AG04449 (cell line): Measurements from ENCODE around the gene LZTR1.

ENCODE experiments used
- CTCF ChIA-PET: fragments of 350-600 bp; formaldehyde crosslinking; extraction: SDS; loops from one replicate; lab custom pipeline; 2021; ENCODE audit warnings: antibody characterized with exemption; lab: Yijun Ruan, JAX
- POLR2A ChIA-PET: fragments of 400-600, 350-600 bp; formaldehyde crosslinking; extraction: SDS; loops from one replicate; lab custom pipeline; 2020; ENCODE audit warnings: antibody characterized with exemption, inconsistent platforms; lab: Yijun Ruan, JAX
- DNase-seq: peaks from one replicate; pipeline ENCODE4 v3.0.0-alpha.2; 2010; ENCODE audit warnings: low read depth, low spot score
- H3K4me3 ChIP-seq: 2 replicates; pipeline ENCODE4 v1.5.1; 2011; ENCODE audit warnings: low read depth, mild to moderate bottlenecking, control low read depth, low read length
- TF ChIP-seq, protein P1 (sequence below): IDR thresholded peaks from one replicate; pipeline ENCODE4 v1.5.1; 2011; ENCODE audit warnings: mild to moderate bottlenecking, moderate library complexity, low read length, control low read depth, inconsistent platforms; ENCODE audit not compliant: insufficient read depth; ENCODE audit errors: missing control alignments

Gene LZTR1

DNA sequence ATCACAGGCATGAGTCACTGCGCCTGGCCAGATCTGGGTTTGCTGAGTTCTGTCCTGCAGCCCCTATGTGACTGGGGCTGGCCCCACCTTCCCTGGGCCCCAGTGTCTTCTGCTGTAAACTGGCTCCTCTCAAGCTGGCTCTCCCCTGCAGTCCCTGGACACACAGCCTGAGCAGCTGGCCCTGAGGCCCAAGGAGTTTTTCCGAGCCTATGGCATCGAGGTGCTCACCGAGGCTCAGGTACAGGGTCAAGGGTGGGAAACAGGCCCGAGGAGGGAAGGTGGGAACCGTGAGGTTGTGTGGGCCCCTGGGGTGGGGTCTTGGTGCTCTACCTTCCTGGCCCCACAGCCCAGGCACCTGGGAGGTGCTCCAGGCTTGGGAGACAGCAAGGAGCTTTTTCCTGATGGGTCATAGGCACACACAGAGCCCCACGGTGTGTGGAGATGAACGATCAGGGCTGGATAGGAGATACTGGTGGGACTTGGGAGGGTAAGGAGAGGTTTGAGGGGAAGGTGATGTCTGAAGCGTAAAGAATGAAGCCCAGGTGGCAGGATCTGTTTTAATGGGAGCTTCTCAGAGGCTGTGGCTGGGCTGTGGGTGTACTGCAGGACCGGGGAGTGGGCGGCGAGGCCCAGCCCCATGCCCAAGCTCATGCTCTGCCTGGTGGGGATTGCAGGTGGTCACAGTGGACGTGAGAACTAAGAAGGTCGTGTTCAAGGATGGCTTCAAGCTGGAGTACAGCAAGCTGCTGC is 6.4 kb upstream of the LZTR1 start:
- TF ChIP-seq, protein P1, sequence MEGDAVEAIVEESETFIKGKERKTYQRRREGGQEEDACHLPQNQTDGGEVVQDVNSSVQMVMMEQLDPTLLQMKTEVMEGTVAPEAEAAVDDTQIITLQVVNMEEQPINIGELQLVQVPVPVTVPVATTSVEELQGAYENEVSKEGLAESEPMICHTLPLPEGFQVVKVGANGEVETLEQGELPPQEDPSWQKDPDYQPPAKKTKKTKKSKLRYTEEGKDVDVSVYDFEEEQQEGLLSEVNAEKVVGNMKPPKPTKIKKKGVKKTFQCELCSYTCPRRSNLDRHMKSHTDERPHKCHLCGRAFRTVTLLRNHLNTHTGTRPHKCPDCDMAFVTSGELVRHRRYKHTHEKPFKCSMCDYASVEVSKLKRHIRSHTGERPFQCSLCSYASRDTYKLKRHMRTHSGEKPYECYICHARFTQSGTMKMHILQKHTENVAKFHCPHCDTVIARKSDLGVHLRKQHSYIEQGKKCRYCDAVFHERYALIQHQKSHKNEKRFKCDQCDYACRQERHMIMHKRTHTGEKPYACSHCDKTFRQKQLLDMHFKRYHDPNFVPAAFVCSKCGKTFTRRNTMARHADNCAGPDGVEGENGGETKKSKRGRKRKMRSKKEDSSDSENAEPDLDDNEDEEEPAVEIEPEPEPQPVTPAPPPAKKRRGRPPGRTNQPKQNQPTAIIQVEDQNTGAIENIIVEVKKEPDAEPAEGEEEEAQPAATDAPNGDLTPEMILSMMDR: no peak
- CTCF ChIA-PET: interaction anchor here (1.1 to 1.4 kb wide), 2 partner anchors 14 to 91 kb away, joined by 3 to 5 read pairs; no protein-coding TSS in a partner anchor
- POLR2A ChIA-PET: no interaction called here
- no peak overlapping the region for H3K4me3 ChIP-seq
- no peak for DNase-seq

GRCh38 chr22:20976291-20976877 is 5.7 kb upstream of the LZTR1 start:
- TF ChIP-seq, protein P1: no peak
- ChIA-PET POLR2A (no interaction called here), CTCF (interaction anchor here (1.1 kb wide), 1 partner anchor 15 kb away, joined by 5 read pairs; no protein-coding TSS in a partner anchor)
- H3K4me3 ChIP-seq: no peak overlapping the region
- DNase-seq: no peak

DNA sequence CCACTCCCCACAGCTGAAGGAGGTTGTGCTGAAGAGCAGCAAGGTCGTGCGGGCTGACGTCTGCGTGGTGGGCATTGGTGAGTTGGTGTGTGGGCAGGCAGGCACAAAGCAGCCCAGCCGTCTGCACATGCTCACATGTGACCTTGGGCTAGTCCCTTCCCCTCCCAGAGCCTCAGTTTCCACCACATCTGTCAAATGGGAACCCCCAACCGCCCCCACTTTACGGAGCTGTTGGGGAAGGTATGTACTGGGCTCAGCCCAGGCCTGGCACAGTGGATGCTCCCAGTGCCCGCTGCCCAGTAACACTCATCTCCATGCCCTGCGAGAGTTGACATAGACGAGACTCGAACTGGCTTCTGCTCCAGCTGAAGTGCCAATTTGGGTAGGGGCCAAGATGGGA is 5.1 kb upstream of the LZTR1 start:
- TF ChIP-seq, protein P1: no peak
- no peak overlapping the region for H3K4me3 ChIP-seq
- ChIA-PET CTCF (interaction anchor here (2.8 kb wide), 1 partner anchor 16 kb away, joined by 14 read pairs; no protein-coding TSS in a partner anchor), POLR2A (no interaction called here)
- no peak for DNase-seq

- CTCF ChIA-PET: interaction anchor here (2.8 kb wide), 1 partner anchor 17 kb away, joined by 14 read pairs; no protein-coding TSS in a partner anchor
- DNase-seq: no peak
- TF ChIP-seq, protein P1: no peak
- H3K4me3 ChIP-seq: no peak overlapping the region
- POLR2A ChIA-PET: no interaction called here
These were observed 4.5 kb upstream of the LZTR1 start for GRCh38 chr22:20977516-20978170.

GRCh38 chr22:20978419-20978818 is 3.7 kb upstream of the LZTR1 start:
- no peak overlapping the region for H3K4me3 ChIP-seq
- ChIA-PET POLR2A (no interaction called here), CTCF (interaction anchor here (2.8 kb wide), 1 partner anchor 17 kb away, joined by 14 read pairs; no protein-coding TSS in a partner anchor)
- DNase-seq: no peak
- TF ChIP-seq, protein P1: no peak

DNA sequence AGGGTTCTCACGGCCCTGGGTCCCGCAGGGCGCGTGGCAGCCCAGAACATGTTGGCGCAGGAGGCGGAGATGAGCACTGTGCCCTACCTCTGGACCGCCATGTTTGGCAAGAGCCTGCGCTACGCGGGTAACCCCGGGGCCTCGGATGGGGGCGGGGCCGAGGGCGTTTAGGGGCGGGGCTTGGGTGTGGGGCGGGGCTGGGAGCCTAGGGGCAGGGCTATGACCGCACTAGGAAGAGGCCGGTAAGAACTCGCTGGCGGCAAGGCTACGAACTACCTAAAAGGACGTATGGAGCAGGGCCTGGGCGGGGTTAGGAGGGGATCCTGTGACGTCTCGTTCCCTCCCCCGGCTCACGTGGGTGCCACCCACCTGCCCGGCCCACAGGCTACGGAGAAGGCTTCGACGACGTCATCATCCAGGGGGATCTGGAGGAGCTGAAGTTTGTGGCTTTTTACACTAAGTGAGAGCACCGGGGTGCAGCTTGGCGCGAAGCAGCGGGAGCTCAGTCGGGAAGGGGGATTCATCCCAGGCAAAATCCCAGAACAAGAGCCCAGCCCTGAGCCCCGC is 2.8 kb upstream of the LZTR1 start:
- ChIA-PET POLR2A (interaction anchor here (0.7 kb wide), 1 partner anchor 24 kb away, joined by 4 read pairs; no protein-coding TSS in a partner anchor), CTCF (interaction anchor here (2.8 to 3.4 kb wide), 3 partner anchors 8 to 21 kb away, joined by 10 to 29 read pairs (median 14); no protein-coding TSS in a partner anchor)
- TF ChIP-seq, protein P1: no peak
- DNase-seq: no peak
- H3K4me3 ChIP-seq: peak overlapping the region; percentile 36
